Activated CD4-positive, alpha-beta memory T cell treated with anti-CD3 and anti-CD28 coated beads, Interleukin-2, amount 10 ng/mL, durations not matched to agents 7 days and 5 days (primary cell): Measurements from ENCODE around the gene GNG2. TPM values are rescaled to one million over a fixed set of nuclear protein-coding genes. Genes with fewer than 3 reads are reported as not detected.
A peak's percentile ranks its signal among the peaks of the same experiment; 100 is the strongest.

Source experiments
- CTCF ChIA-PET: fragments of 350-600 bp; sonication (Branson Sonifier 250); formaldehyde crosslinking; loops from one replicate; lab custom pipeline; 2021; ENCODE audit warnings: antibody characterized with exemption, inconsistent platforms; lab: Charles Lee
- POLR2A ChIA-PET: fragments of 350-600 bp; sonication (Branson Sonifier 250); formaldehyde crosslinking; loops from one replicate; lab custom pipeline; 2021; ENCODE audit warnings: antibody characterized with exemption; lab: Charles Lee
- DNase-seq: peaks from one replicate; pipeline ENCODE4 v3.0.0-alpha.2; 2020
- H3K27ac Mint-ChIP-seq: one replicate; pipeline ENCODE4 v1.8.0; 2021; ENCODE audit warnings: mild to moderate bottlenecking, mixed read lengths
- H3K27me3 Mint-ChIP-seq: one replicate; pipeline ENCODE4 v1.8.0; 2021; ENCODE audit warnings: mixed read lengths
- H3K36me3 Mint-ChIP-seq: one replicate; pipeline ENCODE4 v1.8.0; 2021; ENCODE audit warnings: low read depth, mixed read lengths
- H3K4me1 Mint-ChIP-seq: one replicate; pipeline ENCODE4 v1.8.0; 2021; ENCODE audit warnings: mixed read lengths
- H3K4me3 Mint-ChIP-seq: one replicate; pipeline ENCODE4 v1.8.0; 2021; ENCODE audit warnings: mild to moderate bottlenecking, mixed read lengths
- H3K9me3 Mint-ChIP-seq: one replicate; pipeline ENCODE4 v1.8.0; 2021; ENCODE audit warnings: mixed read lengths
- total RNA-seq, 2 experiments: library from RNA; stranded (reverse); gene quantifications; one replicate each; pipeline ENCODE4 v1.2.3, GENCODE V29; 2021

The GNG2 gene
- total RNA-seq, 2 experiments from 2014 or later = 296 to 304 TPM

GRCh38 chr14:51873221-51873893 is 12.9 kb downstream of the GNG2 start:
- CTCF ChIA-PET = no interaction called here
- peaks cover 58% of the 10 kb centered on the region for H3K4me1 Mint-ChIP-seq
- no peaks in the 10 kb centered on the region for H3K27me3 Mint-ChIP-seq
- DNase-seq = peak; percentile 43
- no peak overlapping the region for H3K4me3 Mint-ChIP-seq
- peaks cover 59% of the 10 kb centered on the region for H3K36me3 Mint-ChIP-seq
- POLR2A ChIA-PET = interaction anchor here (1.0 to 5.7 kb wide), 5 partner anchors 8 to 27 kb away, joined by 6 to 78 read pairs (median 9); partner anchors contain the start of gene GNG2
- H3K27ac Mint-ChIP-seq = peak overlapping the region; percentile 60
- no peaks in the 10 kb centered on the region for H3K9me3 Mint-ChIP-seq

DNA sequence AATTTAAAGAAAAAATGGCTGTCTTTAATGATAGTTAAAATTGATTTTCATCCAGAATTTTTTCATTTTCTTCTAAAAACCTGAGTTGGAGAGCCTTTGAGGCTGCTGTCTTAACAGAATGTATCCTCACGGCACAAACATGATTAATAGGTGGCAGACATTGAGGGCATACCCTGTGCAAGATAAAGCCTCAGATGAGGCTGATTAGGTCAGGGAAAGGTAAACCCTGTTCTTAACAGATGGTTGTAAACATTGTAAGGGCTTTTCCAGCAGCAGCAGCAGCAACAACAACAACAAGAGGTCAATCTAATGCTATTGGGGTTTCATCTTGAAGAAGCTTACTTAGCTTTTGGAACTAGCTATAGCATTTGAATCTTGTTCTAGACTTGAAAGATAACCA is 17.4 kb downstream of the GNG2 start:
- Mint-ChIP-seq H3K4me1 (peaks cover 62% of the 10 kb centered on the region), H3K4me3 (no peak overlapping the region), H3K27ac (no peak overlapping the region), H3K36me3 (peaks cover 76% of the 10 kb centered on the region), H3K27me3 (no peaks in the 10 kb centered on the region), H3K9me3 (no peaks in the 10 kb centered on the region)
- no peak for DNase-seq
- POLR2A ChIA-PET = interaction anchor here (1.4 to 2.7 kb wide), 2 partner anchors 17 to 50 kb away, joined by 6 to 8 read pairs; partner anchors contain the start of gene GNG2
- CTCF ChIA-PET = interaction anchor here (1.1 kb wide), 1 partner anchor 10 kb away, joined by 3 read pairs; no protein-coding TSS in a partner anchor

GRCh38 chr14:51879170-51879569 is 18.8 kb downstream of the GNG2 start:
- Mint-ChIP-seq H3K36me3 (peaks cover 67% of the 10 kb centered on the region), H3K4me3 (no peak overlapping the region), H3K4me1 (peaks cover 60% of the 10 kb centered on the region), H3K9me3 (no peaks in the 10 kb centered on the region), H3K27ac (no peak overlapping the region), H3K27me3 (no peaks in the 10 kb centered on the region)
- ChIA-PET CTCF (no interaction called here), POLR2A (interaction anchor here (0.6 kb wide), 1 partner anchor 612 kb away, joined by 3 read pairs; no protein-coding TSS in a partner anchor)
- DNase-seq = no peak

DNA sequence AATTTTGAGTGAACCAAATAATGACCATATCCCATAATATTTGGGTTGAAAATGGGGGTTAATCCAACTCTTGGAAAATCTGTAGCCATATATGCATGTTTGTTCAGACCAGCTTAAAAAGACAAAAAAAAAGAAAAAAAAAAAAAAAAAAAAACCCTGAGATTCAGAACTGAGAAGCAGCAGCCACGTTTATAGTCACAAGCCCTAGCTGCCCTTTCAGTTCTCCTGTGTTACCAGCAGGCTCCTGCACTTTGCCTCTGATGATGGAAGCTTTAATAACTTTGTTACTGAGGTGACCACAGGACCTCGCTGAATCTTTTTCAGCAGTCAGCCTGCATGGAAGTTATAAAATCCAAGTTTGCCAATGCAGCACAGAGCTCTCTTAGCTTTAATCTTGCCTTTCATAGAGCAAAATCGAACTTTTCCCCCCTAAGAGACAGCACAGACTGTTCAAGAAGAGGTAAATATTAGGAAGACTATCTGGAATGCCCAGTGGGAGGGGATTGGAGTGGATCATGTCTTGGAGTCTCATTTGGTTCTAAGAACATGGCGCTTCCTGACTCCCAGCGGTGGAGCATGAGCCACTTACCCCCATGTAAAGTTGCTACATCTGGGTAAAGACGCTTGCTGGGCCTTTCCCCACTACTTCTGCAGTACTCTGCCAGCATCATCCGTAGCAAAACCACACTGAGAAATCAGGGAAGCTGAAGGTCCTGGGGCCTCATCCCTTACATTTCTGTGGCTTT is 20.6 kb downstream of the GNG2 start:
- Mint-ChIP-seq H3K36me3 (peaks cover 74% of the 10 kb centered on the region), H3K9me3 (no peaks in the 10 kb centered on the region), H3K27me3 (no peaks in the 10 kb centered on the region), H3K4me1 (peaks cover 64% of the 10 kb centered on the region), H3K4me3 (no peak overlapping the region), H3K27ac (no peak overlapping the region)
- ChIA-PET POLR2A (interaction anchor here (0.6 to 5.5 kb wide), 4 partner anchors 9 to 94 kb away, joined by 3 to 27 read pairs (median 6); partner anchors contain the start of gene GNG2), CTCF (interaction anchor here (1.2 kb wide), 1 partner anchor 97 kb away, joined by 3 read pairs; no protein-coding TSS in a partner anchor)
- DNase-seq = no peak

DNA sequence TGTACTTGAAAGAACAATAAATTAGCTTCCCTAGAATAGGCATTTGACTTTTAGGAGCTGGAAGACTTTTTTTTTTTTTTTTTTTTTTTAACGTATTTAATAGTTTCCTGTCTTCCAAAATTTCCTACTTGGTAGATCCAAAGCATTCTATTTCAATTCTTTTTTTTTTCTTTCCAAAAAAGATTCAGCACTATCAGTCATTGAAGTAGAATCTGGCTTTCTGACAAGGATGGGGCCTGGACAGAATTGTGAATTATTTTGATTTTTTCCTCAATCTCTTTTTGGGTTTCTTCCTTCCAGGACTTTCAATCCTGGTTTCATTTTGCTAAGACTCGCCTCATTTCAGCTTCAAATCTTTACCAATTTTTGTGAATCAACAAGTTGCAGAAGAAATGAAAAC is 21.2 kb downstream of the GNG2 start:
- DNase-seq = no peak
- H3K36me3 Mint-ChIP-seq = peaks cover 72% of the 10 kb centered on the region

DNA sequence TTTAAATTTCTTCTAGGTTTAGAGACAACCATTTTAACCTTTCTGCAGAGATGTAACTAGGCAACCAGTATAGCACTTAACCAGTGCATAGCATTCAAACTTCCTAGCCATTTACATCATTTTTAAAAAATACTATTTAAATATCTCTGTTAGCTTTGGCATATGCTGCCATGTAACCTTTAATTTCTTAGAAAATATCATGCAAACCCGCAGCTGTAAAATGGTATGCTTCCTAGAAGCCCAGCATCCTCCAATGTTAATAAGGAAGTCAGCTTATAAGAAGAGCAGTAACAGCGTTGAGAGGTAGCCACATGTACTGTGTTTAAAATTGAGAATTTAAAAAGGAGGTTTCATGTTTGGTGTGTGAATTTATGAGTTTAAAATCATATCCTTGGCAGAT is 22.8 kb downstream of the GNG2 start:
- Mint-ChIP-seq H3K36me3 (peaks cover 70% of the 10 kb centered on the region), H3K27me3 (no peaks in the 10 kb centered on the region), H3K4me3 (no peak overlapping the region), H3K4me1 (peaks cover 60% of the 10 kb centered on the region), H3K27ac (no peak overlapping the region), H3K9me3 (no peaks in the 10 kb centered on the region)
- ChIA-PET CTCF (interaction anchor here (0.9 to 1.7 kb wide), 3 partner anchors 14 to 97 kb away, joined by 3 to 5 read pairs (median 4); no protein-coding TSS in a partner anchor), POLR2A (interaction anchor here (0.6 to 5.5 kb wide), 7 partner anchors 11 to 83 kb away, joined by 3 to 27 read pairs (median 3); partner anchors contain the start of gene GNG2)
- DNase-seq = no peak

More for the DNA sequence above, 21.2 kb downstream of the GNG2 start:
- Mint-ChIP-seq H3K9me3 (no peaks in the 10 kb centered on the region), H3K27me3 (no peaks in the 10 kb centered on the region), H3K4me1 (peaks cover 65% of the 10 kb centered on the region), H3K27ac (no peak overlapping the region), H3K4me3 (no peak overlapping the region)
- ChIA-PET POLR2A (interaction anchor here (1.9 to 5.5 kb wide), 2 partner anchors 9 to 21 kb away, joined by 9 to 27 read pairs; partner anchors contain the start of gene GNG2), CTCF (no interaction called here)

DNA sequence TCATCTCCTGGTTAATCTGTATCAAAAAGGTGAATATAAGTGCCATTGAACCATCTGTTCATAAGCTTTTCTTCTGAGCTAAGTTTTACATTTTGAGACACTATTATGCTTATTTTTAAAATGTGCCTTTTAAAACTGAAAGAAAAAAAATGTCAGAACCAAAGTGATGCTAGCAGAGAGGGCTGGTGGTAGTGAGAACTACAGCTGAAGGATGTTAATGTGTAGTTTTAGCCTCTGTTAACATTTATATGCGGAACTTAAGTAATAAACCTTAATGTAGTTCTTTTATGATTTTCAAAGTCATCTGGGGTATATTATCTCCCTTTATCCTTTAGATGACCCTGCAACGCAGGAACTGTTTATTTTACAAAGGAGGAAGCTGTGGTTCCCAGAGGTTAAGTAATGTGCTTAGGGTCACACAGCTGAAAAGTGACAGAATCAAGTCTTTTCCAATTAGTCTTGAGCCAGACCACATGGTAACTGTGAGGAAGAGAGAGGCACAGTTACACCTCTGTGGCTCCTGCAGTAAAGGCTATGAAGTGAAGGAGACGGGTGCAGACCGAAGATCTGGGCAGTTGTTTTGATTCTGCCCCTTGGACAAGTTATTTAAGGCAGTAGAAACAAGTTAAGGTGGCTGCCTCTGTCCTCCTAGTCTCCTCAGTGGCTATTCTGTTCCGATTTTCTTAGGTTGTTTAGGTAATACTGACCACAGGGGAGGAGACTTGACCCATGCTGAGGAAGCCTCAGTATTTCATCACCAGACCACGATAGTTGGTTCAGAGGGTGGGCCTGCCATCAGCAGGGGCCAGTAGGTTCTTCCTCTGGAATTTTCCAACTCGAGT is 23.9 kb downstream of the GNG2 start:
- CTCF ChIA-PET = interaction anchor here (0.9 to 1.7 kb wide), 3 partner anchors 15 to 95 kb away, joined by 3 to 5 read pairs (median 4); no protein-coding TSS in a partner anchor
- H3K9me3 Mint-ChIP-seq = no peaks in the 10 kb centered on the region
- no peaks in the 10 kb centered on the region for H3K27me3 Mint-ChIP-seq
- no peak overlapping the region for H3K4me3 Mint-ChIP-seq
- H3K27ac Mint-ChIP-seq = peak overlapping the region; percentile 61
- POLR2A ChIA-PET = interaction anchor here (0.7 to 5.5 kb wide), 7 partner anchors 10 to 82 kb away, joined by 3 to 27 read pairs (median 3); partner anchors contain the start of gene GNG2
- DNase-seq = no peak
- H3K4me1 Mint-ChIP-seq = peaks cover 61% of the 10 kb centered on the region
- H3K36me3 Mint-ChIP-seq = peaks cover 70% of the 10 kb centered on the region

DNA sequence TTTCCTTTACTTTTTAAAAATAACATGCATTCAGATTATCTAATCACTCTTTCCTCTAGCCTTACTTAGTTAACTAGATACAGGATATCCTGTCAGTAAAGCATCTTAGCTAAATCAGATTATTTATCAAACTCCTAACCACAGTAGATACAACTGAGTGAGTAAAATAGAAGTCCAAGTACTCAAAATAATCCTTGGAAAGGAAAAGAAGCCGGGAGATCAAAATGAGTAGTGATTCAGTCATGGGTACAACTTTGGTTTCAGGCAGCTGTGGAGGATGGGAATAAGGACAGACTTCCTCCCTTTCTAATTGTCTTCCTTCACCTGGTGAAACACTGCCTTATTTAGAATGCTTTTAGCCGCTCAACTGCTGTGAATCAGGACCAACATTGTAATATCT is 29.4 kb downstream of the GNG2 start:
- Mint-ChIP-seq H3K9me3 (no peaks in the 10 kb centered on the region), H3K27me3 (no peaks in the 10 kb centered on the region), H3K36me3 (peaks cover 75% of the 10 kb centered on the region), H3K4me3 (no peak overlapping the region), H3K4me1 (peaks cover 45% of the 10 kb centered on the region), H3K27ac (peak overlapping the region; percentile 17)
- CTCF ChIA-PET = no interaction called here
- no peak for DNase-seq
- POLR2A ChIA-PET = interaction anchor here (0.5 to 1.7 kb wide), 3 partner anchors 11 to 29 kb away, joined by 3 to 6 read pairs (median 4); no protein-coding TSS in a partner anchor

- CTCF ChIA-PET = interaction anchor here (1.1 to 1.2 kb wide), 2 partner anchors 8 to 26 kb away, joined by 3 read pairs; no protein-coding TSS in a partner anchor
Observed at GRCh38 chr14:51894250-51894649, 33.8 kb downstream of the GNG2 start.

DNA sequence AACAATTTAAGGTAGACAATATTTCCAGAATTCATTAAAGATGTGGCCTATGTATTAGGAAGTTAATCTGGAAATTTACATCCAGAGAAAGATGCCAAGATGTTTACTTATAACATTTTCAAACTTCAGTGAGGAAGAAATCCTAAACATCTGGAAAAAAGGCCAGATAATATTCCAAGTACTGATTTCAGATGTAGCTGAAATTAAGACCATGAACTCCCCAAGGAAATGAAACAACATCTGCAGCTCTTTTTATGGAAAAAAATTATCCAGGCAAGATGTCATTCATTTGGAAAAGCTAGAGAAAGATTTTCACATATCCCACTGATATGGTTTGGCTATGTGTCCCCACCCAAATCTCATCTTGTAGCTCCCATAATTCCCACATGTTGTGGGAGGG is 35.0 kb downstream of the GNG2 start:
- H3K27ac Mint-ChIP-seq = no peak overlapping the region
- H3K36me3 Mint-ChIP-seq = peaks cover 84% of the 10 kb centered on the region
- POLR2A ChIA-PET = interaction anchor here (1.2 to 2.8 kb wide), 2 partner anchors 9 to 10 kb away, joined by 3 to 13 read pairs; no protein-coding TSS in a partner anchor
- H3K9me3 Mint-ChIP-seq = peaks cover 6% of the 10 kb centered on the region
- CTCF ChIA-PET = interaction anchor here (0.6 kb wide), 1 partner anchor 40 kb away, joined by 3 read pairs; no protein-coding TSS in a partner anchor
- no peaks in the 10 kb centered on the region for H3K27me3 Mint-ChIP-seq
- no peak for DNase-seq
- no peak overlapping the region for H3K4me3 Mint-ChIP-seq
- H3K4me1 Mint-ChIP-seq = peaks cover 15% of the 10 kb centered on the region

More at GRCh38 chr14:51894250-51894649, 33.8 kb downstream of the GNG2 start:
- H3K27me3 Mint-ChIP-seq = no peaks in the 10 kb centered on the region
- peaks cover 4% of the 10 kb centered on the region for H3K9me3 Mint-ChIP-seq
- no peak for DNase-seq
- POLR2A ChIA-PET = interaction anchor here (1.2 to 2.8 kb wide), 3 partner anchors 9 to 11 kb away, joined by 3 to 13 read pairs (median 3); no protein-coding TSS in a partner anchor
- no peak overlapping the region for H3K27ac Mint-ChIP-seq
- H3K4me1 Mint-ChIP-seq = peaks cover 27% of the 10 kb centered on the region
- H3K36me3 Mint-ChIP-seq = peaks cover 83% of the 10 kb centered on the region
- H3K4me3 Mint-ChIP-seq = no peak overlapping the region

GRCh38 chr14:51897791-51898355 is 37.5 kb downstream of the GNG2 start:
- Mint-ChIP-seq H3K4me1 (peaks cover 8% of the 10 kb centered on the region), H3K27ac (no peak overlapping the region), H3K27me3 (no peaks in the 10 kb centered on the region), H3K9me3 (peaks cover 10% of the 10 kb centered on the region), H3K4me3 (no peak overlapping the region), H3K36me3 (peaks cover 81% of the 10 kb centered on the region)
- POLR2A ChIA-PET = interaction anchor here (1.3 kb wide), 1 partner anchor 10 kb away, joined by 3 read pairs; no protein-coding TSS in a partner anchor
- CTCF ChIA-PET = no interaction called here
- DNase-seq = no peak
